ENCODE results near the gene GLCE.
"Not testable (repeated sequence)": the region's sequence is repeated elsewhere in the genome, so short reads cannot be mapped to it uniquely, and the experiment has no call there.

Gene GLCE

DNA sequence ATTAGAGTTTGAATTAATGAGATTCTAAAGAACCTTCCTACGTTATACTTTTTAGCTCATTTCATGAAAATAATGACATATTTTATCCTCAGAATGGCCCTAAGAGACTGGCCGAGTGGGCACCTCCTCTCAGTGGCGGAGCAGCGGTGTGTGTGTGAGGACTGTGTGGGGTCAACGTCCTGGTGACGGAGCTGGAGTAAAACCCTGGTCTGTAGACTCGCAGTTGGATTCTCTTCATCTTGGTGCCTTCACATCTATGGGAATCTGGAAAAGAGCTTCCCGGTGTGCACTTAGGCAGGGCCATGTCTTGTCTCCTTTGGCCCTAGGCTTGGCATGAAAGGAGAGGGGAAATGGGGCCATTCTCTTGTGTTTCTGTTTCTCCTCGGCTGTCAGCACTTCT, 116.9 kb downstream of the GLCE start:
- DNase-seq: no peak

DNA sequence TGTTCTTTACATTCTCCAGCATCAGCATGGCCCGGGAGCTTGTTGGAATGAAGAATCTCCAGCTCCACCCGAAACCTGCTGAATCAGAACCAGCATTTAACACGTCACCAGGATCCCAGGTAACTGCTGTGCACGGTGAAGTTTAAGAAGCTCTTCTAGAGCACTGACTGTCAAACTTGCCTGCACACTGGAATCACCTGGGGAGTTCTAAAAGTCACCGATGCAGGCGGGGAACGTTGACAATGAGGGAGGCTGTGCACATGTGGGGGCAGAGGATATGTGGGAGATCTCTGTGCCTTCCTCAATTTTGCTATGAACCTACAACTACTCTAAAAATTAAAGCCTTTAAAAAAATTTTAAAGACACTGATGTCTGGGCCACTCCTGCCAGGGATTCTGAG, 119.2 kb downstream of the GLCE start:
- no peak for DNase-seq

DNA sequence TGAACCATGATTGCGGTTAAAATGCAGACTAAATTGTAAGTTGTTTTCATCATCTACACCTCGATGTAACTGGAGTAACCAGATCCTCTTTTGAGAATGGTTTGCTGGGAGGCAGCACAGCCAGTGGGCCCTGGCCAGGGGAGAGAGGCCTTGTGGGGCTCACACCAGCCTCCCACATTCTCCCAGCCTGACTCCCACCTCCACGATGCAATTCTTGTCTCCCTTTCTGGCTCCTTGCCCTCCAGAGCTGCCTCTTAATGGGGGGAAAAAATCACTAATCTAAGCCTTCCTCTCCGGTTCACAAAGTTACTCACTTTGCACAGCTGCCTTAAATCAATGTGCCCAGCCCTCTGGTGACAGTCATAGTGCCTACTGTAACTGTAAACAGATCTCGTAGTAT, 120.3 kb downstream of the GLCE start:
- no peak for DNase-seq

DNA sequence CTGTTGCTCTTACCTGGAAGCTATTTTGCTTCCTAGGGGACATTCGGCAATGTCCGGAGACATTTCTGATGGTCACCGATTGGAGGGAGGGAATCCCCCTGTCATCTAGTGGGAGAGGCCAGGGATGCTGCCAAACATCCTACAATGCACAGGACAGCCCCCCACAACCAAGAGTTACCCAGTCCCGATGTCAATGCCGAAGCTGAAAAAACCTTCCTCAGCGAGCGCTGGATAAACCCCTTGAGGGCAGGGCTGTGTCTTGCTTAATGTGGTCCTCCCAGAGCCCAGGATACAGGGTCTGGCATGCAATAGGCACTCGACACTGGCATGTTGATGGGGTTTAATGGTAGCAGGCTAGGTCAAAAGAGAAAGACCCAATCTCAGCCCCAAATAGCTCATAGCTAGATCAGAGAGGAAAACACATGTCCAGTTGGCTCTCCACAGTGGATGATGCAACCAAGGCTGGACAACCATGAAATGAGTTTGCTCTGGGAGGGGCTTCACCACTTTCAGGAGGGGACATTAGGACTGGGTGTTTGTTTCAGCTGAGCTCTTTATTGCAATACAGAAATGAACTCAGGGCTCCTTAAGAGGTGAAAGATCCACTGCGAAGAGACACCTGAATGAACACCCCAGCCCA, 121.8 kb downstream of the GLCE start:
- no peak for DNase-seq

DNA sequence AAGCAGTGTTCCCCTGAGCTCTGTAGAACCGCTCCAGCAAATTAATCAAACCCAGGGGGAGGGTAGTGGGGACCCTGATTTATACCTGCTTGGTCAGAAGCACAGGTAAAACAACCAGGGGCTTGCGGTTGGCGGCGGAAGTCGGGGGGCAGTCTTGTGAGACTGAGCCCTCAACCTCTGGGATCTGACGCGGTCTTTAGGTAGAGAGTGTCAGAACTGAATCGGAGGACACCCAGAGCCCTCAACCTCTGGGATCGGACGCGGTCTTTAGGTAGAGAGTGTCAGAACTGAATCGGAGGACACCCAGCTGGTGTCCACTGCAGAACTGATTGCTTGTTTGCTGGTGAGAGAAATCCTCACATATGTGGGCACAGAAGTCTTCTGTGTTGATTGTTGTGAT, 125.4 kb downstream of the GLCE start:
- no peak for DNase-seq

DNA sequence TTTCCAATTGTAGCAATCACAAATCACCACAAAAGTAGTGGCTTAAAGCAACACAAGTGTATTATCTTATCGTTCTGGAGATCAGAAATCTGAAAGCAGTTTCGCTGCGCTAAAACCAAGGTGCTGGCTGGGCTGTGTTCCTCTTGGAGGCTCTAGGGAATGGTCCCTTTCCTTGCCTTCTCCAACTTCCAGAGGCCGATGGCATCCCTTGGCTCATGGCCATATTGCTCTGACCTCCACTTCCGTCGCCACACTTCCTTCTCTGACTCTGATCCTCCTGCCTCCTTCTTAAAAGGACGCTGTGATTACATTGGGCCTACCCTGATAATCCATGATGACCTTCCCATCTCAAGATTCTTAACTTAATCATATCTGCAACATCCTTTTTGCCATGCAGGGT, 127.6 kb downstream of the GLCE start:
- DNase-seq: no peak

DNA sequence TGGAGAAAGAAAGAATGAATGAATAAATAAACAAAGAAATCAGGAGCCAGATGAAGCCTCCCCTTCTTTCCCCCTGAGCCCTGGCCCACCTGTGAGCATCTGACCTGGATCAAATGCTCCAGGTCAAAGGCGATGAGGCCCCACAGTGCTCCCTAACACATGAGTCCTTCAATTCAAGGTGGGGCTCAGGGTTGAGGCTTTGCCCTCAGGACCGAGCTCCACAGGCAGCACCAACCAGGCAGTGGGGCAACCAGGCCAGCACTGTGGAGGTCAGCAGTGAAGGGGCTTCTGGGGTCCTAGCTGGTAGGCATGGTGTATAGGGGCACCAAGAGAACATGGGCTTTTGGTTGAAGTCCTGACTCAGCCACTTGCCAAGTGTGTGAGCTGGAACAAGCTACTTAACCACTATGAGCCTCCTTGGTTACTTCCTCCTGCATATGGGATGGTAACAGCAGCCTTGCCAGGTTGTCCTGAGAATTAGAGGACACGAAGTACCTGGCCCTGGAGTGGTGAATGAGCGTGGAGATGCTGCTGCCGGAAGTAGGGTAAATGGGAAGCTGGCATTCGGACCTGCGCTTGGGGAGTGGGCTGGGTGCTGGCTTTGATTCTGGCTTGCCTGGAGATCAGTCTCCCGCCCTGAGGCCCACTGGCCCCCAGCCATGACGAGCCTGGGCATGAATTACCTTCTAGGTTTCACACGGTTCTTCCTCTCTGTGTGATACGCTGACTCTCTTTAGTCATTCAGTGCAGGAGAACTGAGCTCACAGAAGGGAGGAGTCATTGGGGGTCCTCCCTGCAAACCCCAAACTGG, 128.3 kb downstream of the GLCE start:
- no peak for DNase-seq

DNA sequence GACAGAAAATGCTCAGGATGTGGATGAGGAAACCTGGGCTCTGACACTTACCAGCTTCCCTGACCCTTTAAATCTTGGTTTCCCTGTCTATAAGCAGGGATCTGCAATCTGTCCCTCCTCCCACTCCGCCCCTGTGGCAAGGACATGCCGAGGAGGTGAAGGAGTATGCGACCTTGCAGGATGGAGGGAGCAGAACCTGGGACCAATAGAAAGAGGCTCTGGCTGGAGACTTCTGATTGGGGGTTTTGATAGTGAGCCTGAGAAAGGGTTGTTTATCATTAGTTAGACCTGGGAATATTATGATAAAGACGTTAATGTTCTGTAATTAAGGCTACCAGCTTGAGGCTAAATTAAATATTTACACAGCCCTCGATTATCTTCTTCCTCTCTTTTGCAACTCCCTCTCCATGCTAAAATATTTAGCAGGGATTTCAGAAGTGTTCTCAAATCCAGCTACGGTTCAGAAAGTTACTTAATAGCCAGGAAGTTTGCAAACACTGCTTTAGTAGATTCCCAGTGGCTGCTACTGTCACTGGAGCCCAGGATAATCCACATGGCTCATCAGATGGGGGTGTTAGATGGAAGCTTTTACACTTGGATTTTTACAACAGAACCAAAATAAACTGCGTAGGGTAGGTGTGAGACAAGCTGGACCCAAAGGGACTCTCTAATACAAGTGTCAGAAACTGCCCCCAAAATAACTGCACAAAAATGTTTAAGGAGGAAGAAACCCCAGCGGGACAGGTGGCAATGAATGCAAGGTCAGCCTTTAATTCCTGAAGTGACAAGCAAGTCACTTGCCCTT, 129.1 kb downstream of the GLCE start:
- no peak for DNase-seq

DNA sequence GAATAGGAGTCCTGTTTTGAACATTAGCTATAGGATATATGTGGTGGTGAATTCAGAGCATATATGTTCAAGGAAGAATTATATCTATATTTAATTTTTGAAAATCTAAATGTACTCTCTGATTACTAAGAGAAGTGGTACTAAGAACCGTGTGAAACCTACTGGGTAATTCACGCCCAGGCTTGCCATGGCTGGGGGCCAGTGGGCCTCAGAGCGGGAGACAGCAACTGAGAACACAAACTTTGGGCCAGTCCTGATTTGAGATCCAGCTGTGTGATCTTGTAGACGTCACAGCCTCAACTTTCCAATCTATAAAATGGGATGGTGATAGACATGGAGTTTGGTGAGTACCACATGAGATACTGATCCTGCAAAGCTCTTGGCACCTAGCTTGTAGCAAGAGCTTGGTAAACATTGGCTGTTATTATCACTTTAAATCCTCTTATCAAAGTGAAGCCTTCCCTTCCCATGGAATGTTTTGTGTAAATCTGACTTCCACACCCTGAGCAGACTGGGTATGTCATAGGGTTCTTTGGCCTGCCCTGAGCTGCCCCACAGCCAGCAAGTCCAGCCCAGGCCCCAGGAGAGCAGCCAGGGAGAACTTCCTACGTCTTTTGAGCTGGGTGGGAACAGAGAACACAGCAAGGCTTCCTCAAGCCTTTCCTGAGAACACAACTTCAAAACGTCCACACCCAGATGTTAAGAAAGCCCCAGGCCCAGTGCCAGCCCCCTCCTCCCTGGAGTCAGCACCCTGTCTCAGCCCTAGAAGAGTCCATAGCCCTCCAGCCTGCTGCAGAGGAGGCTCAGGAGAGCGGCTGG, 130.1 kb downstream of the GLCE start:
- DNase-seq: no peak

DNA sequence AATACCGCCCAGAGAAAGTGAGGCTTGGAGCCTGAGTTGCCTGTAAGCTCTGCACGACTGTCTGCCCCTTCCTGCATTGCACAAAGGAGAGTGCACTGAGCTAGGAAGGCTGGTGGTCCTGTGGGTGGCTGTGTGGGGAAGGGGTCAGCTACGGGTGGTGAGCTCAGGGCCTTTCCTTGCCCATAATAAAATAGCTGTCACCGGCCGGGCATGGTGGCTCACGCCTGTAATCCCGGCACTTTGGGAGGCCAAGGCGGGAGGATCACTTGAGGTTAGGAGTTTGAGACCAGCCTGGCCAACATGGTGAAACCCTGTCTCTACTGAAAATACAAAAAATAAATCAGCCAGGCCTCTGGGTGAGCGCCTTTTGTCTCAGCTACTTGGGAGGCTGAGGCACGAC, 131.2 kb downstream of the GLCE start:
- DNase-seq: not testable (repeated sequence)

DNA sequence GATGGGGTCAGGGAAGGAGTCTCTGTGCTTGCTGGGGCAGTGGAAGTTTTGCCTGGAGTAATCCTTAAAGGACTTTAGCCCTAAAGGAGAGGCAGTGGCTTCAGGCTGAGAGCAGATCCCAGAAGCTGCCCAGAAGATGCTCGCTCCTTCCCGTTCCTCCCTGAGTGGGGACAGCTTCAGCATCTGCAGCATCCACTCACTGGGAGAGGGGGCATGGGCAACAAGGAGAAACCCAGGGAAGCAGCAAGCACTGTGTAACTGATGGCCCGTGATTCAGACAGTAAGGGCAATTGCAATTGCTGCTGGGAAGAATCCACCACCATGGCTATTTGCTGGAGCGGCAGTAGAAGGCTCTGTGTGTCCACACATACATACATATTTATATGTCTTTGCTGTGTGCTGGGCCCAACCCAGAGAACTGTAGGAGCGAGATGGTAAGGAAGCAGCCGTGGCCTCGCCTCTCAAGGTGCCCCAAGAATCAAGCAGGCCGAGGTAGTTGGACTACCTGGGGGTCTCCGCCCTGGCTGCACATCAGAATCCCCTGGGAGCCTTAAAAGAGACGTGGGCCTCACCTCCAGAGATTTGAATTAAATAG, 132.5 kb downstream of the GLCE start:
- DNase-seq: no peak

DNA sequence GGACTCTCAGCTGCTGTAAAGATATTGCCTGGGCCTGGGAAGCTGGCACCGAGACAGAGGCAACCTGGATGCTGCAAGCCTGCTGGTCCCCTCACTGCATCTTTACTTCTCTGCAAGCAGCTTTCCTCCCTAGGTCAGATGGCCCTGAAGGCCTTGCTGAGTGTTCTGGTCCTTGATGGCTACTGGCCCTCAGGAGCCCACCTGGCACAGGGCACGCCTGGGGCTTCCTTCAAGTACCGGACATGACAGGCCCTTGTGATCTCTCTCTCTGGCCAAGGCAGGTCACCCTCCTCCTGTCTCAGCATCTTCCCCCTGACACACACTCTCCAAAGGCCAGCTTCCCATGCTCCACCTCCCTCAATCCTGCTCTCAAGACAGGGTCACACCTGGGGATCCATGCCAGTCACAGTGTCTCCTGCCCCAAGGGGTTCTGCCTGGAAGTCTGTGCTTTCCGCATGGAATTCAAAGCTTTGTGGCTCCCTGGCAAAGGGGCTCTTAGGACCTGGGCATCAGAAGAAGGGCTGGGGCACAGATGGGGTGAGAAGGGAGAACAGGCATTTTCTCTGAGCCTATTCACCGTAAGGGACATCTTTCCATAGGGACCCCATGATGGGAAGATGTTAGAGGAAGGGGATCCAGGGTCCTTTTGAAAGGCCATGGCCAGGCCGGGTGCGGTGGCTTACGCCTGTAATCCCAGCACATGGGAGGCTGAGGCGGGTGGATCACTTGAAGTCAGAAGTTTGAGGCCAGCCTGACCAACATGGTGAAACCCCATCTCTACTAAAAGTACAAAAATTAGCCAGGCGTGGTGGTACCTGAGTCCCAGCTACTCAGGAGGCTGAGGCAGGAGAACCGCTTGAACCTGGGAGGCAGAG, 133.5 kb downstream of the GLCE start:
- DNase-seq: no peak

DNA sequence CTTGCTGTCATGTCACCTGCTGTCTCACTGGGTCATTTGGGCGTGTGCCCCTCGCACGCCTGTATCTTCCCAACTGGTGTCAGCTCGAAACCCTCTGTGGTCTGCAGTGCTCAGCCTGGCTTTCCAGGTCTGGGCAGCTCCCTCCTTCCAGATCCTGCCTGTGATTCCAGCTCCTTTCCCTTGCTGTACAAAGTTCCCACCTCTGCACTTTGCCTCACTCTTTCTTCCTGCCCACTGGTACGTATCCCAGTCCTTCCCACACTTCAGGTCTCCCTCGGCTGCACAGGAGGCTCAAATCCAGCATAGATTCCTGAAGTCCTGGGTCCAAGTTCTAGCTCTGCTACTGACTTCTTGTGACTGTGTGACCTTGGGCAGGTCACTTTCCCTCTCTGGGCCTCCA, 136.2 kb downstream of the GLCE start:
- no peak for DNase-seq

DNA sequence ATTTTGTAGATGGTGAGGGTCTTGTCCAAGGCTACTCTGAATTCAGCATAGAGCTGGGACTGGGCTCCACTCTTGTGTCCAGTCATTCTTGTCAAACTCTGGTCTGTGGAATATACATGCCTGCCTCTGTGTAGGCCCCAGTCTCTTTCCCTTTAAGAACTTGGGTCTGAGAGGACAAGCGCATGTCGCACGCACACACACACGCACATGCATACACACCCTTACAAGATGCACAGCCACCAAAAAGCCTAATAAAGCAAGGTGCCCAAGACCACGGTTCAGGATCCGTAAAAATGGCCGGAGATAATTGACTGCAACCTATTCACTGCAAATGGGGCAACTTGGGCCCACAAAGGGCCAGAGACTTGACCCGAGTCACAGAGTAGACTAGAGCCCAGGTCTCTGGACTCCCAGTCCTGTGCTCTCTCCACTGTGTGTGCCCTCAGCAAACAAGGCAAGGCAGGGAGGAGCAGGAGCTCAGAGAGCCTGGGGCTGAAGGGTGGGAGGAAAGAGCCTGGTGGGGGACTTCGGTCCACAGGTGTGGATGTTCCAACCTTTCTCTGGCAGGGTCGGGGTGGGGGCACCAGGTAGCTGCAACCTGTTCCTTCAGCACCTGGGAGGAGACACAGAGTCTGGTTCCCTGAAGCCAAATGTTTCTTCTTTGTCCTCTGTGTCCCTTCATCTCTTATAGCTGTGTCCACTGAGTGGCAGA, 137.4 kb downstream of the GLCE start:
- DNase-seq: no peak

DNA sequence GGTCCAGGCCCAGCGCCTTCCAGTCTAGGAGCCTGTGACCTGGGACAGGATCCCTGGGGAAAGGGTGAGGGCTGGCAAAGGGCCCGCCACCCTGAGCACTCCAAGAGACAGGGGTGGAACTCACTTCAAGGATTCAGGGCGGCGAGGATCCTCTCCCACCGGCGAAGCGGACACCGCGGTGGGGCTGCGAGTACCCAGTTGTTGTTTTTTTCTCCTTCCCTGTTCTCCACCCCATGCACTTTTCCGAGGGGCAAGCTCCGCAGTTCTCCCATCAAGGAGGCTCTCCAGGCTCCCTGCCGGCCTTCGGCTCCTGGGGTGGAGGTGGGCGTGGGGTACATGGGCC, 137.9 kb downstream of the GLCE start:
- DNase-seq: no peak

DNA sequence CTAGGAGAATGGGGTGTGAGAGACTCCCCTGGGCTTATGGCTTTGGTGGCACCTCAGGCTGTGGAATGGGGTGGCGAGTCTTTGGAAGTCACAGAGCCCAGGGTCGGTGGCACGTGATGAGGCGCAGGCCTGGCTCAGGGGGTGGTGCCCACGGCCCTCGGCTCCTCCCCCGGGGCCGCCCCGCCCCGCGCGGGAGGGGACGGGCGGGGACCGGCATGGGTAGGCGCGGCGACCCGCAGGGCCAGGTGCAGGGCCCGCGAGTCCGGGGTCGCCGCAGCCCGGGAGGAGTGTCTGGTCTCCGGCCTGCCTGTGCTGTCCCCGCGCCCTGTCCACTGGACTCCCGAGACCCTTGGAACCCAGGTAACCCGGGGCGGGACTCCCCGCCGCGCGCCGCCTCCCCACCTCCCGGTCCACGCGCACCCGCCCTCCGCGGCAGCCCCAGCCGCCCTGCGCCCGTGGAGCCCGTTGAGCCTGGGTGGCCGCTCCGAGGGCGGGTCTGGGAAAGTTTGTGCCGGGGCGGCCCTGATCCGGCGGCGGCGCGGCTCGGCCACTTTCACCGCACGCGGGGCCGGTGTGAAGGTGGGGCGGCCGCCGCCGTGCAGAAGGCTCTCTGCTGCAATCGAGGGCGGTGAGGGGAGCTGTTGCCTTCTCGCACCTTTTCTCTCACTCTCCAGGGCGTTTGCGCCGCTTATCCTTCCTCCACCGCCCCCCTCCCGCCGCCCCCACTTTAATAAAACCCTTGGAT, 138.4 kb downstream of the GLCE start, which contains the start of gene PAQR5:
TSS of gene PAQR5 (plus strand) at position 216 of the 745 bp plus-strand sequence. CDS start 61,169 bp downstream, outside the sequence.
- DNase-seq: no peak

DNA sequence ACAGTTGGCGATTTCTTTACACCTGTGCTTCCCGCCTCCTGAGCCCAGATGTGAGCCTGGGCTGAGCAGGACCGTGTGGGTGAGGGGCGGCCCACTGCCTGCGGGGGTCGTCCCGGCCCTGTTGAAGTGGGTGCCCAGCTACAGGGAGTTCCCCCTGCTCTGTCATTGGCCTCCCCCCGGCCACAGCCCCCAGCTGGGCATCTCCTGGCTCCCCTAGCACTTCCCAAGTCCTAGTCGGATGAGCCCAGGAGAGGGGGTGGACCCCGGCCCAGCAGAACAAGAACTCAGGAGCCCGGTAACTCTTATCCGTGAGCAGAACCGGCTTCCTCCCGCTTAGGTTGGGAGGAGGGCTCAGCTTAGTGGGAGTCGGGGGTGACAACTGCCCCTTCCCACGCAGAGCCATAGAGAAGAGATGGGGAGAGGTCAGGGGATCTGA, 139.0 kb downstream of the GLCE start:
- no peak for DNase-seq

DNA sequence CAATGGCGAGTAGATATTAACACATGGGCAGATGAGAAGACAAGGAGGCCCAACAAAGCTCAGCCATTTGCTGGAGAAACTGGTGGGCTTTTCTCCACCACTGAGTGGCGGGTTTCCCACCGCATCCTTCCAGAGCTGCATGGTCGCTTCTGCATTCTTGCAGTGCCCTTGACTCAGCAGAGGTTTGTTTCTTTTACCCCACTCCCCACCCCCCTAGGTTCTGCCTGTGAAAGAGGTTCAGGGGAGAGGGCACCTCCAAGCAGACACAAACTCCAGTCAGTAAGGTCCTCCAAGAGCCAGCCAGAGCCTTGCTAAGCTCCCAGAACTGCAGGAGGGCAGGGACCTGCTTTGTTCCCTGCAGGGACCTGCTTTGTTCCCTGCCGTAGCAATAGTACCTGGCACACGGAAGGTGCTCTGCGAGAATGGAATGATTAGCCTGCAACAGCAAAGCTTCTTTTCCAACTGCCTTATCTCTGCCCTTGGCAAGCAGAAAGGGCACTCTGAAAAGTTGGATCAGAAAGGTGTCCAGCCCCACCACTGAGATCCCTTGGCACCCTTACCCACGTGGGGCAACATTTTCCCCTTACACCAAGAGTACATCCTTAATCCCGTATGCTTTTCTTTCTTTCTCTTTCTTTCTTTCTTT, 139.6 kb downstream of the GLCE start:
- no peak for DNase-seq

DNA sequence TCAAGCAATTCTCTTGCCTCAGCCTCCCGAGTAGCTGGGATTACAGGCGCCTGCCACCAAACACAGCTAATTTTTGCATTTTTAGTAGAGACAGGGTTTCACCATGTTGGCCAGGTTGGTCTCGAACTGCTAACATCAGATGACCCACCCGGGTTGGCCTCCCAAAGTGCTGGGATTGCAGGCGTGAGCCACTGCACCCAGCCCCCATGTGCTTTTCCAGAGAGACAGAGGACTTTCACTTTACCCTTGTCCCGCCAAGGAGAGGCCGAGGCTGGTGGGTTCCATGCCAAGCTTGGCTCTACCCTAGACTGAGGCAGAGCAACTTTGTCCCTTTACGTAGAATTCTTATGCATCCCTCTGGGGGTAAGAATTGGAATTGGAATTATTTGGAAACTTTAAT, 140.7 kb downstream of the GLCE start:
- DNase-seq: not testable (repeated sequence)
